Psoas muscle (tissue), 8 donors: ENCODE results near the gene TOP3B. TPM values are rescaled to one million over a fixed set of nuclear protein-coding genes. Genes with fewer than 3 reads are reported as not detected.

ENCODE experiments used
- ATAC-seq, 4 donors: fragments of 200-7000 bp; cut with Tn5 transposase; one replicate each; pipeline ENCODE4 v1.9.1; 2020; ENCODE audit warnings: moderate library complexity in 3 of 4, mild to moderate bottlenecking in 2 of 4
- DNase-seq, 2 donors: peaks; one replicate each; pipeline ENCODE4 v3.0.0-alpha.2; 2020
- H3K27ac ChIP-seq: fragments of 200-600 bp; one replicate; pipeline ENCODE4 v1.8.0; 2022
- H3K27me3 ChIP-seq, 3 donors: fragments of 200-600 bp in 1 of 3; one replicate each; pipeline versions ENCODE4 v1.6.1 to v1.8.0; 2013 to 2022; ENCODE audit warnings: low read length in 2 of 3, mild to moderate bottlenecking in 2 of 3, moderate library complexity in 1 of 3; ENCODE audit not compliant: insufficient read depth in 3 of 3
- H3K36me3 ChIP-seq, 2 donors: fragments of 200-600 bp in 1 of 2; one replicate each; pipeline versions ENCODE4 v1.6.1 to v1.8.0; 2013 to 2022; ENCODE audit warnings: low read depth in 1 of 2, mild to moderate bottlenecking in 1 of 2, moderate library complexity in 1 of 2; ENCODE audit not compliant: insufficient read depth in 1 of 2
- H3K4me1 ChIP-seq: fragments of 200-600 bp; one replicate; pipeline ENCODE4 v1.8.0; 2022
- H3K4me3 ChIP-seq: fragments of 200-600 bp; one replicate; pipeline ENCODE4 v1.8.0; 2022; ENCODE audit warnings: mild to moderate bottlenecking
- H3K9me3 ChIP-seq: fragments of 200-600 bp; one replicate; pipeline ENCODE4 v1.8.0; 2022
- CTCF ChIP-seq: fragments of 200-600 bp; IDR thresholded peaks from one replicate; pipeline ENCODE4 v1.8.0; 2022; ENCODE audit warnings: antibody characterized with exemption
- WGBS, 3 donors: extraction: QIAGEN DNeasy Blood & Tissue Kit; methylation state at CpG; one replicate each; pipeline versions ENCODE4 v1.1.6 to v1.1.7; 2013; 5-methylcytosine and 5-hydroxymethylcytosine counted together
- intact Hi-C, 2 donors: fragments of 100-400 bp; cut with DNase I; formaldehyde crosslinking; loops; one replicate each; pipeline versions ENCODE4 v1.11.0 to v1.14.2; 2022
- polyA plus RNA-seq, 3 donors: library from polyadenylated mRNA; stranded (reverse); fragments of 200-250 nt; gene quantifications; one replicate each; pipeline ENCODE4 v1.2.3, GENCODE V29; 2013
- total RNA-seq, 4 donors: library from RNA; stranded (reverse); fragmentation: NEBNext Ultra II Directional in 2 of 4; extraction: Animal tissue kit (Norgen Biotek cat#: 25700) in 2 of 4; gene quantifications; one replicate each; pipeline versions ENCODE4 v1.2.1 to v1.2.4, GENCODE V29; 2021 to 2023
- donor health status: healthy with polysubstance abuse.
- donor health status: DM: no; HTN: no; CAD: no; lungs with moderate emphysema.
- donor health status: Bipolar disorder and iron deficiency.
- donor health status: healthy.
- donor health status: DM: yes; HTN: yes; CAD: no.
- donor health status: DM: no; HTN: no; CAD: no.
- donor health status: DM: no; HTN: no; CAD: no.
- donor health status: DM: yes; HTN: yes; CAD: no.

TOP3B gene
- total and polyA plus RNA-seq, 7 donors, result 5.4 to 13.5 (median 8.1) TPM

GRCh38 chr22:22026157-22026831, 43.7 kb upstream of the TOP3B start:
- Histone ChIP-seq H3K27me3 (peaks cover 0 to 4% (median 0%) of the 10 kb centered on the region in 3 donors), H3K36me3 (no peaks in the 10 kb centered on the region), H3K27ac (no peak overlapping the region), H3K4me3 (no peak overlapping the region), H3K9me3 (no peaks in the 10 kb centered on the region), H3K4me1 (no peaks in the 10 kb centered on the region)
- TF ChIP-seq CTCF, result no peak
- no peak for ATAC-seq
- no peak for DNase-seq
- intact Hi-C loops, result no loop called here
- WGBS, 3 donors, result 77 to 83% (median 77%) methylated on average over 13 of the region's 13 CpGs

- TF ChIP-seq CTCF, result no peak
- ATAC-seq (no peak), DNase-seq (no peak)
- WGBS, 3 donors, result 82 to 93% (median 87%) methylated on average over 7 of the region's 7 CpGs
- no peak overlapping the region for H3K4me3 ChIP-seq
- H3K9me3 ChIP-seq, result no peaks in the 10 kb centered on the region
- peaks cover 0 to 3% (median 0%) of the 10 kb centered on the region in 3 donors for H3K27me3 ChIP-seq
- no peaks in the 10 kb centered on the region for H3K4me1 ChIP-seq
- no peak overlapping the region for H3K27ac ChIP-seq
- intact Hi-C loops, result no loop called here
- H3K36me3 ChIP-seq, result no peaks in the 10 kb centered on the region
Measured at GRCh38 chr22:22025320-22026156, 43.0 kb upstream of the TOP3B start.

GRCh38 chr22:22024440-22024839, 41.9 kb upstream of the TOP3B start:
- H3K4me1 ChIP-seq, result no peaks in the 10 kb centered on the region
- TF ChIP-seq CTCF, result no peak
- H3K4me3 ChIP-seq, result no peak overlapping the region
- intact Hi-C loops, result no loop called here
- ATAC-seq, result no peak
- H3K36me3 ChIP-seq, result no peaks in the 10 kb centered on the region
- H3K27ac ChIP-seq, result no peak overlapping the region
- H3K27me3 ChIP-seq, result no peaks in the 10 kb centered on the region
- H3K9me3 ChIP-seq, result no peaks in the 10 kb centered on the region
- WGBS, 3 donors, result 81 to 88% (median 87%) methylated on average over 10 of the region's 10 CpGs
- no peak for DNase-seq

GRCh38 chr22:22023581-22024137, 41.1 kb upstream of the TOP3B start:
- Histone ChIP-seq H3K36me3 (no peaks in the 10 kb centered on the region), H3K27me3 (no peaks in the 10 kb centered on the region), H3K4me3 (no peak overlapping the region), H3K9me3 (no peaks in the 10 kb centered on the region), H3K4me1 (no peaks in the 10 kb centered on the region), H3K27ac (no peak overlapping the region)
- TF ChIP-seq CTCF, result no peak
- no peak for DNase-seq
- intact Hi-C loops, result no loop called here
- ATAC-seq, result no peak
- 72 to 82% (median 78%) methylated on average over 4 of the region's 4 CpGs for WGBS, 3 donors
